GM21447 (cell line): ENCODE measurements around the gene KRTAP5-11.
"Not testable (repeated sequence)": the region's sequence is repeated elsewhere in the genome, so short reads cannot be mapped to it uniquely, and the experiment has no call there.

ENCODE experiments used
- ATAC-seq: cut with Tn5 transposase; IDR thresholded peaks from one replicate; pipeline ENCODE4 v1.9.1; 2021; ENCODE audit not compliant: unreplicated experiment

The KRTAP5-11 gene

DNA sequence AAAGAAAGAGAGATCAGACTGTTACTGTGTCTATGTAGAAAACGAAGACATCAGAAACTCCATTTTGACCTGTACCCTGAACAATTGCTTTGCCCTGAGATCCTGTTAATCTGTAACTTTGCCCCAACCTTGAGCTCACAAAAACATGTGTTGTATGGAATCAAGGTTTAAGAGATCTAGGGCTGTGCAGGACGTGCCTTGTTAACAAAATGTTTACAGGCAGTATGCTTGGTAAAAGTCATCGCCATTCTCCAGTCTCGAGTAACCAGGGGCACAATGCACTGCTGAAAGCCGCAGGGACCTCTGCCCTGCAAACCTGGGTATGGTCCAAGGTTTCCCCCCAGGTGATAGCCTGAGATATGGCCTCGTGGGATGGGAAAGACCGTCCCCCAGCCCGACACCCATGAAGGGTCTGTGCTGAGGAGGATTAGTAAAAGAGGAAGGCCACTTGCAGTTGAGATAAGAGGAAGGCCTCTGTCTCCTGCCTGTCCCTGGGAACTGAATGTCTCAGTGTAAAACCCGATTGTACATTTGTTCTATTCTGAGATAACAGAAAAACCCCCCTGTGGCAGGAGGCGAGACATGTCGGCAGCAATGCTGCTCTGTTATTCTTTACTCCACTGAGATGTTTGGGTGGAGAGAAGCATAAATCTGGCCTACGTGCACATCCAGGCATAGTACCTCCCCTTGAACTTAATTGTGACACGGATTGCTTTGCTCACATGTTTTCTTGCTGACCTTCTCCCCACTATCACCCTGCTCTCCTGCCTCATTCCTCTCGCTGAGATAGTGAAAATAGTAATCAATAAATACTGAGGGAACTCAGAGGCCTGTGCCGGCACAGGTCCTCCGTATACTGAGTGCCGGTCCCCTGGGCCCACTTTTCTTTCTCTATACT, 47.7 kb downstream of the KRTAP5-11 start:
- ATAC-seq, result not testable (repeated sequence)

- no peak for ATAC-seq
Measured at GRCh38 chr11:71532036-71532610, 50.6 kb downstream of the KRTAP5-11 start.
